SK-N-SH (cell line): ENCODE data around the gene PIGL. TPM values are rescaled to one million over a fixed set of nuclear protein-coding genes. Genes with fewer than 3 reads are reported as not detected.
A peak's percentile ranks its signal among the peaks of the same experiment; 100 is the strongest.

Experiments
- CTCF ChIA-PET: fragments of 300-600, 350-600 bp; formaldehyde crosslinking; extraction: SDS; loops from one replicate; lab custom pipeline; 2021; lab: Yijun Ruan, JAX
- POLR2A ChIA-PET: fragments of 350-600 bp; sonication (Branson Sonifier 250); formaldehyde crosslinking; extraction: SDS; loops from one replicate; lab custom pipeline; 2020; ENCODE audit warnings: antibody characterized with exemption, inconsistent platforms; lab: Yijun Ruan, JAX
- DNase-seq: peaks from one replicate; pipeline ENCODE4 v3.0.0; 2012
- H2AFZ ChIP-seq: fragments of 200-600 bp; sonication (generic); 2 replicates; pipeline ENCODE4 v1.8.1; 2016; ENCODE audit warnings: antibody characterized with exemption, mild to moderate bottlenecking, low read depth
- H3F3A ChIP-seq: fragments of 200-600 bp; sonication (generic); replicated peaks from 2 replicates; pipeline ENCODE3; 2016; ENCODE audit warnings: antibody characterized with exemption, mild to moderate bottlenecking; ENCODE audit not compliant: insufficient read depth
- H3K27ac ChIP-seq, 2 experiments: fragments of 200-500 bp in 1 of 2; fragments of 200-600 bp in 1 of 2; sonication (Bioruptor generic) in 1 of 2; sonication (generic), shearing (Covaris generic) in 1 of 2; 2 replicates each; pipeline versions ENCODE4 v1.5.1 to v1.6.1; 2014 to 2016; ENCODE audit warnings: low read depth in 2 of 2, inconsistent platforms in 1 of 2, low read length in 1 of 2, mild to moderate bottlenecking in 1 of 2, mixed read lengths in 1 of 2
- H3K27me3 ChIP-seq: fragments of 200-600 bp; sonication (generic), shearing (Covaris generic); 2 replicates; pipeline ENCODE4 v1.6.1; 2016; ENCODE audit warnings: mixed run types; ENCODE audit not compliant: insufficient read depth
- H3K36me3 ChIP-seq, 2 experiments: fragments of 200-500 bp in 1 of 2; fragments of 200-600 bp in 1 of 2; sonication (Bioruptor generic) in 1 of 2; sonication (generic) in 1 of 2; replicated peaks in 1 of 2; 2 replicates each; pipeline versions ENCODE3 to v1.5.1; 2014 to 2016; ENCODE audit warnings: low read length in 1 of 2, mild to moderate bottlenecking in 1 of 2; ENCODE audit not compliant: insufficient read depth in 2 of 2, control insufficient read depth in 1 of 2
- H3K4me1 ChIP-seq, 2 experiments: fragments of 200-500 bp in 1 of 2; fragments of 200-600 bp in 1 of 2; sonication (Bioruptor generic) in 1 of 2; sonication (generic), shearing (Covaris generic) in 1 of 2; 2 replicates each; pipeline versions ENCODE4 v1.5.1 to v1.6.1; 2014 to 2016; ENCODE audit warnings: low read depth in 1 of 2, low read length in 1 of 2, mixed run types in 1 of 2; ENCODE audit not compliant: insufficient read depth in 2 of 2, control insufficient read depth in 1 of 2
- H3K4me2 ChIP-seq: fragments of 200-600 bp; sonication (generic), shearing (Covaris generic); 2 replicates; pipeline ENCODE4 v1.6.1; 2017; ENCODE audit warnings: mixed run types
- H3K4me3 ChIP-seq, 2 experiments: fragments of 200-500 bp in 1 of 2; fragments of 200-600 bp in 1 of 2; sonication (Bioruptor generic) in 1 of 2; sonication (generic), shearing (Covaris generic) in 1 of 2; 2 replicates each; pipeline versions ENCODE4 v1.5.1 to v1.8.1; 2014 to 2016; ENCODE audit warnings: low read depth in 2 of 2, inconsistent platforms in 1 of 2, low read length in 1 of 2, mild to moderate bottlenecking in 1 of 2, mixed read lengths in 1 of 2, moderate library complexity in 1 of 2
- H3K79me2 ChIP-seq: fragments of 200-600 bp; sonication (generic); 2 replicates; pipeline ENCODE4 v1.8.1; 2017; ENCODE audit warnings: mild to moderate bottlenecking; ENCODE audit not compliant: insufficient read depth
- H3K9ac ChIP-seq: fragments of 200-600 bp; sonication (generic); 2 replicates; pipeline ENCODE4 v1.6.1; 2017; ENCODE audit warnings: mixed run types
- H3K9me2 ChIP-seq: fragments of 200-600 bp; sonication (generic); 2 replicates; pipeline ENCODE4 v1.6.1; 2017; ENCODE audit warnings: mixed run types
- H3K9me3 ChIP-seq: fragments of 200-600 bp; sonication (generic); 2 replicates; pipeline ENCODE4 v1.6.1; 2017; ENCODE audit warnings: mixed run types, mild to moderate bottlenecking, moderate library complexity
- H4K20me1 ChIP-seq: fragments of 200-600 bp; sonication (generic); 2 replicates; pipeline ENCODE4 v1.6.1; 2017; ENCODE audit warnings: mild to moderate bottlenecking, mixed run types; ENCODE audit not compliant: insufficient read depth
- FOSL2 ChIP-seq: IDR thresholded peaks from 2 replicates; pipeline ENCODE4 v1.4.0; 2012; ENCODE audit warnings: low read depth, mild to moderate bottlenecking, moderate library complexity, borderline replicate concordance
- FOXJ3 ChIP-seq: sonication (generic); formaldehyde crosslinking; IDR thresholded peaks from 2 replicates; pipeline ENCODE4 v1.5.1; 2020; ENCODE audit warnings: mild to moderate bottlenecking, missing genetic modification reagents
- GATA2 ChIP-seq: sonication (generic); formaldehyde crosslinking; IDR thresholded peaks from 2 replicates; pipeline ENCODE4 v1.5.0; 2020; ENCODE audit warnings: mild to moderate bottlenecking, missing genetic modification reagents
- PBX3 ChIP-seq: IDR thresholded peaks from 2 replicates; pipeline ENCODE4; 2012
- POLR2AphosphoS5 ChIP-seq: IDR thresholded peaks from 2 replicates; pipeline ENCODE4 v1.6.1; 2012; ENCODE audit warnings: low read depth, low read length
- RXRA ChIP-seq: IDR thresholded peaks from 2 replicates; pipeline ENCODE4 v1.4.0; 2012; ENCODE audit warnings: low read depth, mild to moderate bottlenecking, borderline replicate concordance
- TCF12 ChIP-seq: IDR thresholded peaks from 2 replicates; pipeline ENCODE4 v1.4.0; 2012
- WGBS: methylation state at CpG from one replicate; pipeline ENCODE4 v1.1.6; 2017; ENCODE audit warnings: low lambda C conversion rate; 5-methylcytosine and 5-hydroxymethylcytosine counted together
- polyA plus RNA-seq, 3 experiments: library from polyadenylated mRNA; depleted of rRNA; stranded (reverse); fragments of >200 nt; gene quantifications; 2 replicates each; pipeline ENCODE4 v1.2.3, GENCODE V29; 2012
- TF ChIP-seq, protein P1 (sequence below): fragments of 200-600 bp; sonication (generic); IDR thresholded peaks from 2 replicates; pipeline ENCODE4 v1.6.1; 2017; ENCODE audit warnings: antibody characterized with exemption, mild to moderate bottlenecking, moderate library complexity

Gene PIGL
- polyA plus RNA-seq, 1 of the 3 experiments (the other 2 are of a cell fraction): 34.0 TPM

DNA sequence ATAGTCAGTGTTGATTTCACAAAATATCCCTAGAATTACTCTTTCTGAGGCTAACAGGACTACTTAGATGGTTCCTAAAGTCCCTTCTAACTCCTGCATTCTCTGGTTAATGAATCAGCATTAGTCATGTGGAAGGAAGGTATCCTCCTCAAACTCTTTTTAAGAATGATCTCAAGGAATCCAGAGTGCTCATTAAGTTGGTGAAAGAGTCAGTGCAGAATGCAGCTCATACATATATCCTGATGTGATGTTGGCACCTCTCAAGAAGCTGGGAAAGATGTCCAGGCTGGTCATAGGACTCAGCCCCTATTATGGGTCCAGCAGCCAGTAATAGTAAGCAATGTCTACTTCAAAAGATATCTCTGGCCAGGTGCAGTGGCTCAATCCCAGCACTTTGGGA, 65.5 kb downstream of the PIGL start (continued):
- TF ChIP-seq, protein P1, sequence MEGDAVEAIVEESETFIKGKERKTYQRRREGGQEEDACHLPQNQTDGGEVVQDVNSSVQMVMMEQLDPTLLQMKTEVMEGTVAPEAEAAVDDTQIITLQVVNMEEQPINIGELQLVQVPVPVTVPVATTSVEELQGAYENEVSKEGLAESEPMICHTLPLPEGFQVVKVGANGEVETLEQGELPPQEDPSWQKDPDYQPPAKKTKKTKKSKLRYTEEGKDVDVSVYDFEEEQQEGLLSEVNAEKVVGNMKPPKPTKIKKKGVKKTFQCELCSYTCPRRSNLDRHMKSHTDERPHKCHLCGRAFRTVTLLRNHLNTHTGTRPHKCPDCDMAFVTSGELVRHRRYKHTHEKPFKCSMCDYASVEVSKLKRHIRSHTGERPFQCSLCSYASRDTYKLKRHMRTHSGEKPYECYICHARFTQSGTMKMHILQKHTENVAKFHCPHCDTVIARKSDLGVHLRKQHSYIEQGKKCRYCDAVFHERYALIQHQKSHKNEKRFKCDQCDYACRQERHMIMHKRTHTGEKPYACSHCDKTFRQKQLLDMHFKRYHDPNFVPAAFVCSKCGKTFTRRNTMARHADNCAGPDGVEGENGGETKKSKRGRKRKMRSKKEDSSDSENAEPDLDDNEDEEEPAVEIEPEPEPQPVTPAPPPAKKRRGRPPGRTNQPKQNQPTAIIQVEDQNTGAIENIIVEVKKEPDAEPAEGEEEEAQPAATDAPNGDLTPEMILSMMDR: no peak
- peak; percentile 51; the same call in 1 of the 2 replicates for TF ChIP-seq RXRA
- TF ChIP-seq, all 33 proteins: peak for 10

GRCh38 chr17:16283705-16284104, 66.7 kb downstream of the PIGL start:
- Histone ChIP-seq H3K27me3 (no peaks in the 10 kb centered on the region), H3K4me1 (peaks cover 6 to 43% of the 10 kb centered on the region in 2 experiments; a peak in 3 of 4 replicates), H3F3A (peaks cover 68% of the 10 kb centered on the region), H3K9me3 (peaks cover 3% of the 10 kb centered on the region; the same call in 1 of the 2 replicates), H3K4me2 (peak overlapping the region; percentile 58; the same call in 1 of the 2 replicates), H3K27ac (peak overlapping the region in 1 of 2 experiments; percentile 100; a peak in 2 of 4 replicates), H4K20me1 (no peaks in the 10 kb centered on the region), H3K79me2 (0 out of 2 replicates have a peak, but pooled peaks cover 5% of the 10 kb centered on the region), H3K4me3 (no peak overlapping the region), H3K9me2 (no peaks in the 10 kb centered on the region), H3K9ac (no peak overlapping the region), H2AFZ (no peak overlapping the region), H3K36me3 (peaks cover 0 to 9% of the 10 kb centered on the region in 2 experiments)
- WGBS: 72% methylated on average over 9 of the region's 9 CpGs
- 0 out of 2 replicates have a peak, but pooled peaks have one; percentile 10 for TF ChIP-seq FOSL2
- no peak for TF ChIP-seq POLR2AphosphoS5
- TF ChIP-seq PBX3: peak; percentile 49
- TF ChIP-seq TCF12: peak; percentile 20; the same call in 1 of the 2 replicates
- DNase-seq: no peak
- ChIA-PET POLR2A (no interaction called here), CTCF (no interaction called here)

GRCh38 chr17:16285646-16286008, 68.6 kb downstream of the PIGL start:
- H3K27me3 ChIP-seq: no peaks in the 10 kb centered on the region
- H4K20me1 ChIP-seq: no peaks in the 10 kb centered on the region
- WGBS: 45% methylated on average over 6 of the region's 6 CpGs
- H3F3A ChIP-seq: peaks cover 71% of the 10 kb centered on the region
- H3K27ac ChIP-seq: peak overlapping the region; percentile 80 to 100
- peak overlapping the region; percentile 72 for H3K4me2 ChIP-seq
- peak overlapping the region in 1 of 2 experiments; percentile 42; a peak in 1 of 4 replicates for H3K4me3 ChIP-seq
- ChIA-PET CTCF (interaction anchor here (1.8 kb wide), 1 partner anchor 19 kb away, joined by 6 read pairs; no protein-coding TSS in a partner anchor), POLR2A (no interaction called here)
- H3K79me2 ChIP-seq: 0 out of 2 replicates have a peak, but pooled peaks cover 5% of the 10 kb centered on the region
- peaks cover 0 to 3% of the 10 kb centered on the region in 2 experiments for H3K36me3 ChIP-seq
- H3K9me3 ChIP-seq: no peaks in the 10 kb centered on the region
- DNase-seq: no peak
- H3K9me2 ChIP-seq: no peaks in the 10 kb centered on the region
- H3K4me1 ChIP-seq: peaks cover 6 to 49% of the 10 kb centered on the region in 2 experiments; a peak in 3 of 4 replicates
- peak overlapping the region; percentile 77 for H3K9ac ChIP-seq
- peak overlapping the region; percentile 49 for H2AFZ ChIP-seq
- TF ChIP-seq FOXJ3: no peak
- no peak for TF ChIP-seq GATA2
- TF ChIP-seq, protein P1: peak; percentile 59
- TF ChIP-seq, all 33 proteins: peak for 1
